ENCODE results near the gene IMP4. TPM values are rescaled to one million over a fixed set of nuclear protein-coding genes. Genes with fewer than 3 reads are reported as not detected.

IMP4 gene
- total and polyA plus RNA-seq, 2 donors (not counting 1 experiment from before 2014, with no cell fraction given): 102 to 164 TPM

DNA sequence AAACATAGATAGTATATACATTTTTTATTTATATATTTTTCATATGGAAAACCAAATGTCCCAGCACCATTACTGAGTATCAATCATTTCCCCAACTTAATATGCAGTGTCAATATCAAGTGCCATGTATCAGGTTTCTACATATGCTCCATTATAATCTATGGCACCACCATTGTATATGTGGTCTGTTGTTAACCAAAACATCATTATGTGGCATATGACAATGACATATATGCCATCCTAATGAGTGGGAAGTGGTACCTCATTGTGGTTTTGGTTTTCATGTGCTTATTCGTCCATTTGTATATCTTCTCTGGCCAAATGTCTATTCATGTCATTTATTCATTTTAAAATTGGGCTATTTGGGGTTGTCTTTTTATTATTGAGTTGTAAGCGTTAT lies 22.4 kb downstream of the IMP4 start:
- Histone ChIP-seq H3K79me2 (ENCODE audit: control insufficient read depth, insufficient read depth, low read length) (no peaks in the 10 kb centered on the region), H3K36me3 (replicated peaks in 1 of 2; ENCODE audit: control extremely low read depth in 1 of 2, control insufficient read depth in 1 of 2, extremely low read depth in 1 of 2, insufficient read depth in 2 of 2, low read length in 1 of 2) (no peaks in the 10 kb centered on the region), H3K27me3 (replicated peaks in 1 of 4; ENCODE audit: control extremely low read depth in 1 of 4, control insufficient read depth in 3 of 4, insufficient read depth in 4 of 4, low read length in 3 of 4) (no peaks in the 10 kb centered on the region), H3K4me1 (ENCODE audit: control insufficient read depth in 2 of 2, insufficient read depth in 2 of 2, low read length in 2 of 2) (peaks cover 0 to 6% of the 10 kb centered on the region in 2 donors), H2AFZ (ENCODE audit: insufficient read depth, low read depth, low read length, poor library complexity, severe bottlenecking) (no peak overlapping the region), H3K9me3 (ENCODE audit: control extremely low read depth in 1 of 3, control insufficient read depth in 2 of 3, insufficient read depth in 1 of 3, low read length in 2 of 3) (peaks cover 0 to 5% (median 0%) of the 10 kb centered on the region in 3 donors), H3K9ac (ENCODE audit: low read length) (no peak overlapping the region), H4K20me1 (ENCODE audit: control insufficient read depth, insufficient read depth, low read length, poor library complexity, severe bottlenecking) (no peaks in the 10 kb centered on the region), H3K27ac (ENCODE audit: low read length in 2 of 2) (no peak overlapping the region), H3K4me2 (replicated peaks; ENCODE audit: low read depth, low read length, poor library complexity, severe bottlenecking) (no peak overlapping the region), H3K4me3 (ENCODE audit: control extremely low read depth in 1 of 5, extremely low read depth in 1 of 5, insufficient read depth in 1 of 5, low read depth in 2 of 5, low read length in 4 of 5) (no peak overlapping the region)
- H3K4me1 Mint-ChIP-seq: peaks cover 5% of the 10 kb centered on the region
- ChIA-PET POLR2A (no interaction called here), CTCF (no interaction called here)
- DNase-seq (no peak), ATAC-seq (ENCODE audit: low read depth) (no peak)
- H3K4me3 Mint-ChIP-seq: no peak overlapping the region
- intact Hi-C loops (cut with micrococcal nuclease): no loop called here
- TF ChIP-seq, protein P1, sequence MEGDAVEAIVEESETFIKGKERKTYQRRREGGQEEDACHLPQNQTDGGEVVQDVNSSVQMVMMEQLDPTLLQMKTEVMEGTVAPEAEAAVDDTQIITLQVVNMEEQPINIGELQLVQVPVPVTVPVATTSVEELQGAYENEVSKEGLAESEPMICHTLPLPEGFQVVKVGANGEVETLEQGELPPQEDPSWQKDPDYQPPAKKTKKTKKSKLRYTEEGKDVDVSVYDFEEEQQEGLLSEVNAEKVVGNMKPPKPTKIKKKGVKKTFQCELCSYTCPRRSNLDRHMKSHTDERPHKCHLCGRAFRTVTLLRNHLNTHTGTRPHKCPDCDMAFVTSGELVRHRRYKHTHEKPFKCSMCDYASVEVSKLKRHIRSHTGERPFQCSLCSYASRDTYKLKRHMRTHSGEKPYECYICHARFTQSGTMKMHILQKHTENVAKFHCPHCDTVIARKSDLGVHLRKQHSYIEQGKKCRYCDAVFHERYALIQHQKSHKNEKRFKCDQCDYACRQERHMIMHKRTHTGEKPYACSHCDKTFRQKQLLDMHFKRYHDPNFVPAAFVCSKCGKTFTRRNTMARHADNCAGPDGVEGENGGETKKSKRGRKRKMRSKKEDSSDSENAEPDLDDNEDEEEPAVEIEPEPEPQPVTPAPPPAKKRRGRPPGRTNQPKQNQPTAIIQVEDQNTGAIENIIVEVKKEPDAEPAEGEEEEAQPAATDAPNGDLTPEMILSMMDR (IDR thresholded peaks at IDR 0.05): no peak
- TF ChIP-seq EZH2 (IDR thresholded peaks at IDR 0.05; ENCODE audit: borderline replicate concordance, insufficient read depth, low read depth, low read length, poor library complexity, severe bottlenecking): no peak
- WGBS (ENCODE audit: insufficient coverage): no CpG with 5 or more reads among the region's 2 CpGs
- H3K9me3 Mint-ChIP-seq (ENCODE audit: insufficient read depth): no peaks in the 10 kb centered on the region
- H3K27me3 Mint-ChIP-seq: peaks cover 7% of the 10 kb centered on the region
- no peak overlapping the region for H3K27ac Mint-ChIP-seq

GRCh38 chr2:130365963-130366362 lies 23.3 kb downstream of the IMP4 start:
- no peak overlapping the region for H2AFZ ChIP-seq (ENCODE audit: insufficient read depth, low read depth, low read length, poor library complexity, severe bottlenecking)
- POLR2A ChIA-PET: no interaction called here

More at GRCh38 chr2:130365963-130366362, 23.3 kb downstream of the IMP4 start:
- H3K4me2 ChIP-seq (replicated peaks; ENCODE audit: low read depth, low read length, poor library complexity, severe bottlenecking): no peak overlapping the region
- H3K4me1 ChIP-seq (ENCODE audit: control insufficient read depth in 2 of 2, insufficient read depth in 2 of 2, low read length in 2 of 2): peaks cover 8 to 15% of the 10 kb centered on the region in 2 donors
- 100% methylated on average over 1 of the region's 2 CpGs for WGBS (ENCODE audit: insufficient coverage)
- CTCF ChIA-PET: interaction anchor here (1.3 kb wide), 1 partner anchor 20 kb away, joined by 4 read pairs; no protein-coding TSS in a partner anchor
- ATAC-seq (ENCODE audit: low read depth) (no peak), DNase-seq (no peak)
- H3K27me3 ChIP-seq (replicated peaks in 1 of 4; ENCODE audit: control extremely low read depth in 1 of 4, control insufficient read depth in 3 of 4, insufficient read depth in 4 of 4, low read length in 3 of 4): no peaks in the 10 kb centered on the region
- H3K9ac ChIP-seq (ENCODE audit: low read length): no peak overlapping the region
- TF ChIP-seq, protein P1 (IDR thresholded peaks at IDR 0.05): no peak
- no peak for TF ChIP-seq EZH2 (IDR thresholded peaks at IDR 0.05; ENCODE audit: borderline replicate concordance, insufficient read depth, low read depth, low read length, poor library complexity, severe bottlenecking)
- H3K27ac ChIP-seq (ENCODE audit: low read length in 2 of 2): no peak overlapping the region
- intact Hi-C loops (cut with micrococcal nuclease): no loop called here
- H3K27me3 Mint-ChIP-seq: peaks cover 7% of the 10 kb centered on the region
- peaks cover 14% of the 10 kb centered on the region for H3K4me1 Mint-ChIP-seq
- H3K4me3 Mint-ChIP-seq: no peak overlapping the region
- no peaks in the 10 kb centered on the region for H4K20me1 ChIP-seq (ENCODE audit: control insufficient read depth, insufficient read depth, low read length, poor library complexity, severe bottlenecking)
- H3K4me3 ChIP-seq (ENCODE audit: control extremely low read depth in 1 of 5, extremely low read depth in 1 of 5, insufficient read depth in 1 of 5, low read depth in 2 of 5, low read length in 4 of 5): no peak overlapping the region
- no peaks in the 10 kb centered on the region for H3K9me3 Mint-ChIP-seq (ENCODE audit: insufficient read depth)
- peaks cover 0 to 5% (median 0%) of the 10 kb centered on the region in 3 donors for H3K9me3 ChIP-seq (ENCODE audit: control extremely low read depth in 1 of 3, control insufficient read depth in 2 of 3, insufficient read depth in 1 of 3, low read length in 2 of 3)
- peaks cover 8% of the 10 kb centered on the region for H3K79me2 ChIP-seq (ENCODE audit: control insufficient read depth, insufficient read depth, low read length)
- no peak overlapping the region for H3K27ac Mint-ChIP-seq
- no peaks in the 10 kb centered on the region for H3K36me3 ChIP-seq (replicated peaks in 1 of 2; ENCODE audit: control extremely low read depth in 1 of 2, control insufficient read depth in 1 of 2, extremely low read depth in 1 of 2, insufficient read depth in 2 of 2, low read length in 1 of 2)

Data from B cell (primary cell).